Panc1 (cell line): ENCODE data around the gene DAND5. TPM values are rescaled to one million over a fixed set of nuclear protein-coding genes. Genes with fewer than 3 reads are reported as not detected.
A peak's percentile ranks its signal among the peaks of the same experiment; 100 is the strongest.

Experiments
- ATAC-seq: fragments of 200-7000 bp; cut with Tn5 transposase; 2 replicates; pipeline ENCODE4 v1.9.1; 2020; ENCODE audit warnings: mild to moderate bottlenecking, moderate library complexity
- BruUV-seq: library from RNA; stranded (reverse); fragments of 400-500 nt; replicated peaks from 2 replicates; lab custom pipeline; 2021; lab: Mats Ljungman, UMichigan
- CTCF ChIA-PET: fragments of 300-600 bp; sonication (Branson Sonifier 250); formaldehyde crosslinking; loops from one replicate; lab custom pipeline; 2022; ENCODE audit warnings: antibody characterized with exemption; lab: Charles Lee
- POLR2A ChIA-PET: fragments of 300-600 bp; sonication (Branson Sonifier 250); formaldehyde crosslinking; loops from one replicate; lab custom pipeline; 2022; ENCODE audit warnings: antibody characterized with exemption; lab: Charles Lee
- DNase-seq: peaks from one replicate; pipeline ENCODE4 v3.0.0-alpha.2; 2010; ENCODE audit warnings: low read depth, low spot score
- H3K27ac ChIP-seq: 2 replicates; pipeline ENCODE4 v1.5.1; 2011; ENCODE audit warnings: mild to moderate bottlenecking, low read length, inconsistent platforms
- H3K27me3 ChIP-seq: fragments of 200-500 bp; sonication (Bioruptor generic); 2 replicates; pipeline ENCODE4 v1.6.0; 2014; ENCODE audit warnings: low read length, inconsistent platforms; ENCODE audit not compliant: control insufficient read depth, insufficient read depth
- H3K36me3 ChIP-seq: fragments of 200-500 bp; sonication (Bioruptor generic); 2 replicates; pipeline ENCODE4 v1.5.1; 2014; ENCODE audit warnings: inconsistent platforms, mild to moderate bottlenecking, low read length, moderate library complexity; ENCODE audit not compliant: control insufficient read depth, insufficient read depth
- H3K4me1 ChIP-seq: 2 replicates; pipeline ENCODE4 v1.5.1; 2011; ENCODE audit warnings: inconsistent platforms, mild to moderate bottlenecking, low read length, moderate library complexity; ENCODE audit not compliant: control insufficient read depth, insufficient read depth
- H3K4me3 ChIP-seq, 2 experiments: 2 replicates each; pipeline ENCODE4 v1.5.1; 2011 to 2012; ENCODE audit warnings: low read depth in 2 of 2, low read length in 2 of 2, mild to moderate bottlenecking in 2 of 2, inconsistent platforms in 1 of 2, moderate library complexity in 1 of 2
- H3K9me3 ChIP-seq: fragments of 200-500 bp; sonication (Bioruptor generic); 2 replicates; pipeline ENCODE4 v1.5.1; 2014; ENCODE audit warnings: low read depth, mild to moderate bottlenecking, inconsistent platforms, low read length, moderate library complexity; ENCODE audit not compliant: control insufficient read depth, insufficient read depth
- POLR2AphosphoS5 ChIP-seq: IDR thresholded peaks from 2 replicates; pipeline ENCODE4 v1.6.1; 2012; ENCODE audit warnings: mild to moderate bottlenecking, low read depth, low read length, moderate library complexity
- SIN3A ChIP-seq: IDR thresholded peaks from 2 replicates; pipeline ENCODE4 v1.6.1; 2012; ENCODE audit warnings: low read depth, mild to moderate bottlenecking, low read length, moderate library complexity, borderline replicate concordance; ENCODE audit not compliant: insufficient read depth
- TCF7L2 ChIP-seq: IDR thresholded peaks from 2 replicates; pipeline ENCODE4 v1.6.1; 2011; ENCODE audit warnings: mild to moderate bottlenecking, low read depth, low read length, inconsistent platforms
- in situ Hi-C: cut with HindIII; loops from 2 replicates; pipeline ENCODE4 v1.10.0; 2016; ENCODE audit warnings: low sequenced_read_pairs, low pct_unique_long_range_greater_than_20kb
- intact Hi-C: fragments of 100-400 bp; cut with micrococcal nuclease; formaldehyde crosslinking; loops from one replicate; pipeline ENCODE4 v1.10.0; 2022; ENCODE audit not compliant: unreplicated experiment
- total RNA-seq: library from RNA; stranded (reverse); gene quantifications from one replicate; pipeline ENCODE4 v1.2.1, GENCODE V29; 2021; ENCODE audit not compliant: unreplicated experiment
- TF ChIP-seq, protein P1 (sequence below): fragments of 450-650 bp; IDR thresholded peaks from 2 replicates; pipeline ENCODE4 v1.5.1; 2017; ENCODE audit warnings: mild to moderate bottlenecking
- TF ChIP-seq, protein P2 (sequence below), 2 experiments: IDR thresholded peaks; 2 replicates each; pipeline ENCODE4 v1.6.1; 2011 to 2012; ENCODE audit warnings: low read depth in 2 of 2, control low read depth in 1 of 2, low read length in 1 of 2, mild to moderate bottlenecking in 1 of 2, moderate library complexity in 1 of 2; ENCODE audit not compliant: insufficient read depth in 1 of 2

The DAND5 gene
- total RNA-seq, 1 experiment from 2014 or later, result 0.54 TPM

DNA sequence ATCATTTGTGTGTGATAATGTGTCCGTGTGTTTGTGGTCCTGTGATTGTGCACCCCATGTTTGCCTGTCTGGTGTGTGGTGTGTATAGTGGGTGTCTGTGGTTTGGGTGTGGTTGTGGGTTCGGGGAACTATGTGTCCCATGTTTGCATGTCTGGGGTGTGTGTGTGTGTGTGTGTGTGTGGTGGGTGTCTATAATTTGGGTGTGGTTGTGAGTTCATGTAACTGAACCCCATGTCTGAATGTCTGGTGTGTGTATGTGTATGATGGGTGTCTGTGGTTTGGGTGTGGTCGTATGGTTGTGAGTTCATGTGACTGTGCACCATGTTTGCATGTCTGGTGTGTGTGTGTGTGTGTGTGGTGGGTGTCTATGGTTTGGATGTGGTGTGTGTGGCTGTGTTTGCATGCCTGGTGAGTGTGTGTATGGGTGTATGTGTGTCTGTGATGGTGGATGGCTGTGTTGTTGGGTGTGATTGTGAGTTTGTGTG, 14.8 kb downstream of the DAND5 start:
- in situ Hi-C loops, result no loop called here
- ATAC-seq (no peak), DNase-seq (no peak)
- Histone ChIP-seq H3K4me3 (no peak overlapping the region), H3K36me3 (no peaks in the 10 kb centered on the region), H3K27ac (peak overlapping the region; percentile 69; the same call in 1 of the 2 replicates), H3K27me3 (no peaks in the 10 kb centered on the region), H3K4me1 (peaks cover 12% of the 10 kb centered on the region), H3K9me3 (no peaks in the 10 kb centered on the region)
- POLR2A ChIA-PET, result no interaction called here
- no TSS peak for BruUV-seq
- no peak for TF ChIP-seq POLR2AphosphoS5
- TF ChIP-seq, protein P1, sequence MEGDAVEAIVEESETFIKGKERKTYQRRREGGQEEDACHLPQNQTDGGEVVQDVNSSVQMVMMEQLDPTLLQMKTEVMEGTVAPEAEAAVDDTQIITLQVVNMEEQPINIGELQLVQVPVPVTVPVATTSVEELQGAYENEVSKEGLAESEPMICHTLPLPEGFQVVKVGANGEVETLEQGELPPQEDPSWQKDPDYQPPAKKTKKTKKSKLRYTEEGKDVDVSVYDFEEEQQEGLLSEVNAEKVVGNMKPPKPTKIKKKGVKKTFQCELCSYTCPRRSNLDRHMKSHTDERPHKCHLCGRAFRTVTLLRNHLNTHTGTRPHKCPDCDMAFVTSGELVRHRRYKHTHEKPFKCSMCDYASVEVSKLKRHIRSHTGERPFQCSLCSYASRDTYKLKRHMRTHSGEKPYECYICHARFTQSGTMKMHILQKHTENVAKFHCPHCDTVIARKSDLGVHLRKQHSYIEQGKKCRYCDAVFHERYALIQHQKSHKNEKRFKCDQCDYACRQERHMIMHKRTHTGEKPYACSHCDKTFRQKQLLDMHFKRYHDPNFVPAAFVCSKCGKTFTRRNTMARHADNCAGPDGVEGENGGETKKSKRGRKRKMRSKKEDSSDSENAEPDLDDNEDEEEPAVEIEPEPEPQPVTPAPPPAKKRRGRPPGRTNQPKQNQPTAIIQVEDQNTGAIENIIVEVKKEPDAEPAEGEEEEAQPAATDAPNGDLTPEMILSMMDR, result no peak
- TF ChIP-seq, protein P2, sequence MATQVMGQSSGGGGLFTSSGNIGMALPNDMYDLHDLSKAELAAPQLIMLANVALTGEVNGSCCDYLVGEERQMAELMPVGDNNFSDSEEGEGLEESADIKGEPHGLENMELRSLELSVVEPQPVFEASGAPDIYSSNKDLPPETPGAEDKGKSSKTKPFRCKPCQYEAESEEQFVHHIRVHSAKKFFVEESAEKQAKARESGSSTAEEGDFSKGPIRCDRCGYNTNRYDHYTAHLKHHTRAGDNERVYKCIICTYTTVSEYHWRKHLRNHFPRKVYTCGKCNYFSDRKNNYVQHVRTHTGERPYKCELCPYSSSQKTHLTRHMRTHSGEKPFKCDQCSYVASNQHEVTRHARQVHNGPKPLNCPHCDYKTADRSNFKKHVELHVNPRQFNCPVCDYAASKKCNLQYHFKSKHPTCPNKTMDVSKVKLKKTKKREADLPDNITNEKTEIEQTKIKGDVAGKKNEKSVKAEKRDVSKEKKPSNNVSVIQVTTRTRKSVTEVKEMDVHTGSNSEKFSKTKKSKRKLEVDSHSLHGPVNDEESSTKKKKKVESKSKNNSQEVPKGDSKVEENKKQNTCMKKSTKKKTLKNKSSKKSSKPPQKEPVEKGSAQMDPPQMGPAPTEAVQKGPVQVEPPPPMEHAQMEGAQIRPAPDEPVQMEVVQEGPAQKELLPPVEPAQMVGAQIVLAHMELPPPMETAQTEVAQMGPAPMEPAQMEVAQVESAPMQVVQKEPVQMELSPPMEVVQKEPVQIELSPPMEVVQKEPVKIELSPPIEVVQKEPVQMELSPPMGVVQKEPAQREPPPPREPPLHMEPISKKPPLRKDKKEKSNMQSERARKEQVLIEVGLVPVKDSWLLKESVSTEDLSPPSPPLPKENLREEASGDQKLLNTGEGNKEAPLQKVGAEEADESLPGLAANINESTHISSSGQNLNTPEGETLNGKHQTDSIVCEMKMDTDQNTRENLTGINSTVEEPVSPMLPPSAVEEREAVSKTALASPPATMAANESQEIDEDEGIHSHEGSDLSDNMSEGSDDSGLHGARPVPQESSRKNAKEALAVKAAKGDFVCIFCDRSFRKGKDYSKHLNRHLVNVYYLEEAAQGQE (IDR thresholded peaks at IDR 0.05; ENCODE audit: insufficient read depth in 1 of 2, low read depth in 2 of 2, low read length in 1 of 2), result no peak
- no peak for TF ChIP-seq SIN3A
- TF ChIP-seq TCF7L2, result no peak
- CTCF ChIA-PET, result interaction anchor here (0.7 kb wide), 1 partner anchor 77 kb away, joined by 3 read pairs; no protein-coding TSS in a partner anchor
- intact Hi-C loops, result loop anchor here (10.0 kb wide), 1 partner anchor 51 kb away; no protein-coding TSS in a partner anchor

DNA sequence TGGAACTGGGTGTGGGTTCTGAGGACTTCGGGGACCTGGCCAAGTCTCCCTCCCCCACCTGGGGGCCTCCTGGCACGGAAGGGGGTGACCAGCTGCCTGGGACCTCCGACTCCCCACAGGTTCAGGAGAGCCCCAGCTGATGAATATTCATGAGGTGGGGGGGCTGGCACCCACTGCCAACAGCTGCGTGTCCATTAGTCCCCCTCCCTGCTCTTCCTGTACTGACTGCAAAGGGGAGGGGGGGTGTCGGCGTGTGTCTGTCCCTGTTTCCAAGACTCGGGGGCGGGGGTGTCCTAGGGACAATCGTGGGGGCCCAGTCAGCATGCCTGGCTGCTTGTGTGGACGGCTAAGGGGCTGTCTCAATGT, 15.3 kb downstream of the DAND5 start:
- Histone ChIP-seq H3K36me3 (no peaks in the 10 kb centered on the region), H3K4me1 (peaks cover 12% of the 10 kb centered on the region), H3K27ac (peak overlapping the region; percentile 69; the same call in 1 of the 2 replicates), H3K27me3 (no peaks in the 10 kb centered on the region), H3K4me3 (no peak overlapping the region), H3K9me3 (no peaks in the 10 kb centered on the region)
- DNase-seq (no peak), ATAC-seq (no peak)
- ChIA-PET CTCF (interaction anchor here (1.1 kb wide), 1 partner anchor 19 kb away, joined by 4 read pairs; no protein-coding TSS in a partner anchor), POLR2A (no interaction called here)
- BruUV-seq, result no TSS peak
- intact Hi-C loops, result loop anchor here (10.0 kb wide), 1 partner anchor 50 kb away; no protein-coding TSS in a partner anchor
- in situ Hi-C loops, result no loop called here
- TF ChIP-seq POLR2AphosphoS5 (no peak), SIN3A (no peak), TCF7L2 (no peak)
- TF ChIP-seq, protein P2 (IDR thresholded peaks at IDR 0.05; ENCODE audit: insufficient read depth in 1 of 2, low read depth in 2 of 2, low read length in 1 of 2), result no peak
- TF ChIP-seq, protein P1, result no peak
